ENCODE results near the gene ZBTB49. TPM values are rescaled to one million over a fixed set of nuclear protein-coding genes. Genes with fewer than 3 reads are reported as not detected.

Gene ZBTB49
- total RNA-seq, 1 donor from 2014 or later, result 8.4 TPM

DNA sequence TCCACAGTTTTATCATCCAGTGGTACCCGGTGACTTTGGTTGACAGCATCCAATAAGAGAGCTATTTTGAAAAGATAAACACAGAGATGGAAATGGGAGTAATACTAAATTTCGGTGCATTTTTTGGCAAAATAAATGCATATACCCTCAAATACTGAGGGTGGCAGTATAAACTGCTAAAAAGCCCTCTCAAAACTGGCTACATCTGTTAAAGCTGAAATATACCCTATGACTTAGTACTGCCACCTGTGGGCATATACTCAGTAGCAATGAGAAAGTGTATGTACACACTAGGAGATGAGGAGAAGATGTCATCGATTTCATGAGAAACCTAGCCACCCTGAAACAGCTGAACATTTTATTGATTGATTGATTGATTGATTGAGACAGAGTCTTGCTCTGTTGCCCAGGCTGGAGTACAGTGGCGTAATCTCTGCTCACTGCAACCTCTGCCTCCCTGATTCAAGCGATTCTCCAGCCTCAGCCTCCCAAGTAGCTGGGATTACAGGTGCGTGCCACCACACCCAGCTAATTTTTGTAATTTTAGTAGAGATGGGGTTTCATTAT is 29.8 kb upstream of the ZBTB49 start:
- H3K4me1 Mint-ChIP-seq, result no peaks in the 10 kb centered on the region
- no peak overlapping the region for H3K4me3 Mint-ChIP-seq
- H3K36me3 Mint-ChIP-seq, result no peaks in the 10 kb centered on the region
- H3K27ac Mint-ChIP-seq, result no peak overlapping the region
- peaks cover 22% of the 10 kb centered on the region for H3K27me3 Mint-ChIP-seq (ENCODE audit: low read depth)
- H3K9me3 Mint-ChIP-seq, result no peaks in the 10 kb centered on the region
- no peak for DNase-seq (ENCODE audit: low spot score in 2 of 2, unreplicated experiment in 2 of 2)
- TF ChIP-seq, protein P1, sequence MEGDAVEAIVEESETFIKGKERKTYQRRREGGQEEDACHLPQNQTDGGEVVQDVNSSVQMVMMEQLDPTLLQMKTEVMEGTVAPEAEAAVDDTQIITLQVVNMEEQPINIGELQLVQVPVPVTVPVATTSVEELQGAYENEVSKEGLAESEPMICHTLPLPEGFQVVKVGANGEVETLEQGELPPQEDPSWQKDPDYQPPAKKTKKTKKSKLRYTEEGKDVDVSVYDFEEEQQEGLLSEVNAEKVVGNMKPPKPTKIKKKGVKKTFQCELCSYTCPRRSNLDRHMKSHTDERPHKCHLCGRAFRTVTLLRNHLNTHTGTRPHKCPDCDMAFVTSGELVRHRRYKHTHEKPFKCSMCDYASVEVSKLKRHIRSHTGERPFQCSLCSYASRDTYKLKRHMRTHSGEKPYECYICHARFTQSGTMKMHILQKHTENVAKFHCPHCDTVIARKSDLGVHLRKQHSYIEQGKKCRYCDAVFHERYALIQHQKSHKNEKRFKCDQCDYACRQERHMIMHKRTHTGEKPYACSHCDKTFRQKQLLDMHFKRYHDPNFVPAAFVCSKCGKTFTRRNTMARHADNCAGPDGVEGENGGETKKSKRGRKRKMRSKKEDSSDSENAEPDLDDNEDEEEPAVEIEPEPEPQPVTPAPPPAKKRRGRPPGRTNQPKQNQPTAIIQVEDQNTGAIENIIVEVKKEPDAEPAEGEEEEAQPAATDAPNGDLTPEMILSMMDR (IDR thresholded peaks at IDR 0.05; ENCODE audit: unreplicated experiment), result no peak

DNA sequence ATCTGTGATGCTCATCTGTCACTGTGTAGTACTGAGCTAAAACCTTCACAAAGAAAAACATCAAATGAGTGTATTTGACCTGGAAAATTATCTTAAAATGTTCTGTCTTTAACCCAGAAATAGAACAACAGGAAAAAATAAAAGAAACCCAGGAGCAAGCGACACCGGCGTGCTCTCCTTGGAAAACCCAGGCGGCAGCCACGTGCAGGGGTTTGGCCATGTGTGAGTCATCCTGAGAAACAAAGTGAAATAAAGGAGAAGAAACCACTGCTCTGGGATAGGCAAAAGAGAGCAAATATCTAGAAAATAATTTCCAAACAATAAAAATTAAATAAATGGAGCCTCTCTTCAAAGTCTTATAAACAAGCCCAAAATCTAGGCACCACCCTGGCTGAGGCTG is 22.1 kb upstream of the ZBTB49 start:
- no peak for DNase-seq (ENCODE audit: low spot score in 2 of 2, unreplicated experiment in 2 of 2)

DNA sequence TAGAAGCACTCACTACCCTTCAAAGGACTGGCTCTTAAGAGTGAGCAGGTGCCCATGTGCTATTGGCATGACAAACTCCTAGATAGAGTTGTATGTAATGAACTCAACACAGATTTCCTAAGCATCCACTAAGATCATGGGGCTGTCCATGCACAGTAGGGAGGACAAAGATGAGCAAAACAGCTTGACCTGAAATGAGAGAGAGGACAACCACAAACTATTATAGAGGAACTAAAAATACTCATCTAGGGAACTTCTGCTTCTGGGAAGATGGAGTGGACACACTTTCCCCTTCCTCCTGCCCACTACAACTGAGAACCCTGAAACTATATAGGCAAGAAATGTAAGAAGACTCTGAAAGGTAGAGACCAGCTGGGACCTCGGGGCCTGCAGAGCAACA is 21.3 kb upstream of the ZBTB49 start:
- no peaks in the 10 kb centered on the region for H3K9me3 Mint-ChIP-seq
- no peak overlapping the region for H3K27ac Mint-ChIP-seq
- H3K27me3 Mint-ChIP-seq (ENCODE audit: low read depth), result peaks cover 2% of the 10 kb centered on the region
- no peaks in the 10 kb centered on the region for H3K4me1 Mint-ChIP-seq
- TF ChIP-seq, protein P1 (IDR thresholded peaks at IDR 0.05; ENCODE audit: unreplicated experiment), result no peak
- no peak overlapping the region for H3K4me3 Mint-ChIP-seq
- H3K36me3 Mint-ChIP-seq, result peaks cover 19% of the 10 kb centered on the region
- DNase-seq (ENCODE audit: low spot score in 2 of 2, unreplicated experiment in 2 of 2), result no peak

More for the DNA sequence above, 22.1 kb upstream of the ZBTB49 start:
- Mint-ChIP-seq H3K4me3 (no peak overlapping the region), H3K4me1 (no peaks in the 10 kb centered on the region), H3K27ac (no peak overlapping the region), H3K9me3 (no peaks in the 10 kb centered on the region), H3K27me3 (ENCODE audit: low read depth) (peaks cover 3% of the 10 kb centered on the region), H3K36me3 (peaks cover 14% of the 10 kb centered on the region)
- TF ChIP-seq, protein P1 (IDR thresholded peaks at IDR 0.05; ENCODE audit: unreplicated experiment), result no peak

DNA sequence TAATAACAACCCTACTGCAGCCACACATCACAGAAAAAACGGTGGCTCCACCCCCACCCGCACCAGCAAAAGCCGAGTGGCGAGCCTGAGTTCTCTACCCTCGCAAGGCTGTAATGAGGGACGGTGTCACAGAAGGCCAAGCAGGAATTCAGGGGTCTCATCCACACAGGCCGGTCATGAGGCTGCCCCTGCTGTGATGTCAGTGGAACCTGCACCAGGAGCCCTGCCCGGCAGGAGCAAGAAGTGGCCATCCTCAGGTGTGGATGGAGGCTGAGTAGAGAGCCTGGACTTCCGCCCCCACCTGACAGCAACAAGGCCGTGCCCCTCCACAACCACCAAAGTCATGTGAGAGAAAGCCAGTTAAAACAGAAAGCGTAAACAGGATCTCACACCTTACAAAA is 20.7 kb upstream of the ZBTB49 start:
- TF ChIP-seq, protein P1 (IDR thresholded peaks at IDR 0.05; ENCODE audit: unreplicated experiment), result no peak
- DNase-seq (ENCODE audit: low spot score in 2 of 2, unreplicated experiment in 2 of 2), result no peak
- H3K27me3 Mint-ChIP-seq (ENCODE audit: low read depth), result peaks cover 2% of the 10 kb centered on the region
- no peaks in the 10 kb centered on the region for H3K9me3 Mint-ChIP-seq
- H3K27ac Mint-ChIP-seq, result no peak overlapping the region
- H3K36me3 Mint-ChIP-seq, result peaks cover 21% of the 10 kb centered on the region
- no peaks in the 10 kb centered on the region for H3K4me1 Mint-ChIP-seq
- H3K4me3 Mint-ChIP-seq, result no peak overlapping the region

DNA sequence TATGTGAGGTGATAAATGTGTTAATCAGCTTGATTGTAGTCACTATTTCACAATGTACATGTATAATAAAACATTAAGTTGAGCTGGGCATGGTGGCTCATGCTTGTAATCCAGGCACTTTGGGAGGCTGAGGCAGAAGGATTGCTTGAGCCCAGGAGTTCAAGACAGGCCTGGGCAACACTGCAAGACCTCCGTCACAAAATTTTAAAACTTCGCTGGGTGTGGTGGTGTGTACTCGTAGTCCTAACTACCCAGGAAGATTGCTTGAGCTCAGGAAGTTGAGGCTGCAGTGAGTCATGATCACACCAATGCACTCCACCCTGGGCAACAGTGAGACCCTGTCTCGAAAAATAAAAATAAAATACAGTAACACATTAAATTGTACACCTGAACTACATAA is 20.2 kb upstream of the ZBTB49 start:
- TF ChIP-seq, protein P1 (IDR thresholded peaks at IDR 0.05; ENCODE audit: unreplicated experiment), result no peak
- H3K27ac Mint-ChIP-seq, result no peak overlapping the region
- DNase-seq (ENCODE audit: low spot score in 2 of 2, unreplicated experiment in 2 of 2), result no peak

DNA sequence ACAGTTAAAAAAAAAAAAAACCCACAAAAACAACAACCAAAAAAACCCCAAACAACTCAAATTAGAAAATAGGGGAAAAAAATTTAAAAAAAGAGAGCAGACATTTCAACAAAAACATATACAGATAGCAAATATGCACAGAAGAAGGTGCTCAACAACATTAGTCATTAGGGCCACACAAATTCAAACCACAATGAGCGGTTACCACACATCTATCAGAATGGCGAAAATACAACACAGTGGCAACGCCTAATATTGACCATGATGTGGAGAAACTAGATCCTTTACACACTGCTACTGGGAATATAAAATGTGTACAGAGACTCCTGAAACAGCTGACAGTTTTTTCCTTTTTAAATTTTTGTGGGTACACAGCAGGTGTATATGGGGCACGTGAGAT is 19.5 kb upstream of the ZBTB49 start:
- no peaks in the 10 kb centered on the region for H3K4me1 Mint-ChIP-seq
- no peaks in the 10 kb centered on the region for H3K9me3 Mint-ChIP-seq
- TF ChIP-seq, protein P1 (IDR thresholded peaks at IDR 0.05; ENCODE audit: unreplicated experiment), result no peak
- H3K4me3 Mint-ChIP-seq, result no peak overlapping the region
- no peak overlapping the region for H3K27ac Mint-ChIP-seq
- H3K27me3 Mint-ChIP-seq (ENCODE audit: low read depth), result no peaks in the 10 kb centered on the region
- peaks cover 24% of the 10 kb centered on the region for H3K36me3 Mint-ChIP-seq
- DNase-seq (ENCODE audit: low spot score in 2 of 2, unreplicated experiment in 2 of 2), result no peak

More for the DNA sequence above, 20.2 kb upstream of the ZBTB49 start:
- Mint-ChIP-seq H3K27me3 (ENCODE audit: low read depth) (peaks cover under 1% of the 10 kb centered on the region), H3K4me3 (no peak overlapping the region), H3K9me3 (no peaks in the 10 kb centered on the region), H3K4me1 (no peaks in the 10 kb centered on the region), H3K36me3 (peaks cover 24% of the 10 kb centered on the region)
